HG02840 (cell line): ENCODE measurements around the gene PNO1.
"Not testable (repeated sequence)": the region's sequence is repeated elsewhere in the genome, so short reads cannot be mapped to it uniquely, and the experiment has no call there.

Experiments used
- ATAC-seq: cut with Tn5 transposase; IDR thresholded peaks from one replicate; pipeline ENCODE4 v1.9.1; 2021; ENCODE audit warnings: mild to moderate bottlenecking, moderate library complexity, moderate number of reproducible peaks; ENCODE audit not compliant: unreplicated experiment, low FRiP score

PNO1 gene

GRCh38 chr2:68156419-68156818 lies 1.3 kb upstream of the PNO1 start:
- ATAC-seq: no peak

GRCh38 chr2:68157002-68157401 lies 686 bp upstream of the PNO1 start:
- ATAC-seq: peak; percentile 29

- no peak for ATAC-seq
Observed at GRCh38 chr2:68158134-68158447, 403 bp downstream of the PNO1 start.

GRCh38 chr2:68163641-68164040 lies 6.0 kb downstream of the PNO1 start:
- no peak for ATAC-seq

- ATAC-seq: no peak
Observed at GRCh38 chr2:68167186-68167585, 9.5 kb downstream of the PNO1 start.

- ATAC-seq: no peak
Observed at GRCh38 chr2:68169308-68169707, 11.6 kb downstream of the PNO1 start.

- no peak for ATAC-seq
Observed at GRCh38 chr2:68171146-68171545, 13.5 kb downstream of the PNO1 start.

GRCh38 chr2:68171684-68172083 lies 14.0 kb downstream of the PNO1 start:
- ATAC-seq: no peak

GRCh38 chr2:68172521-68172920 lies 14.8 kb downstream of the PNO1 start:
- no peak for ATAC-seq

GRCh38 chr2:68172990-68173700 lies 15.5 kb downstream of the PNO1 start:
- no peak for ATAC-seq

GRCh38 chr2:68175210-68175609 lies 17.5 kb downstream of the PNO1 start:
- ATAC-seq: not testable (repeated sequence)

GRCh38 chr2:68176657-68177056 lies 19.0 kb downstream of the PNO1 start:
- no peak for ATAC-seq

GRCh38 chr2:68177541-68177940 lies 19.9 kb downstream of the PNO1 start:
- ATAC-seq: no peak

GRCh38 chr2:68178432-68178831 lies 20.7 kb downstream of the PNO1 start:
- no peak for ATAC-seq

GRCh38 chr2:68178954-68179627 lies 21.4 kb downstream of the PNO1 start:
- ATAC-seq: no peak

- ATAC-seq: no peak
Observed at GRCh38 chr2:68182902-68183301, 25.2 kb downstream of the PNO1 start.

GRCh38 chr2:68185541-68186164 lies 28.0 kb downstream of the PNO1 start:
- ATAC-seq: no peak

- ATAC-seq: no peak
Observed at GRCh38 chr2:68187329-68187728, 29.6 kb downstream of the PNO1 start.

GRCh38 chr2:68188831-68189230 lies 31.1 kb downstream of the PNO1 start:
- ATAC-seq: no peak

- no peak for ATAC-seq
Observed at GRCh38 chr2:68189991-68190784, 32.5 kb downstream of the PNO1 start.
